Left cardiac atrium (tissue), 2 donors: ENCODE results near the gene CORO6. TPM values are rescaled to one million over a fixed set of nuclear protein-coding genes. Genes with fewer than 3 reads are reported as not detected.

Source experiments
- total RNA-seq, 2 donors: library from RNA; stranded (reverse); fragmentation: NEBNext Ultra II Directional; extraction: Animal tissue kit (Norgen Biotek cat#: 25700); gene quantifications; one replicate each; pipeline ENCODE4 v1.2.1, GENCODE V29; 2021
- donor health status: DM: no; HTN: yes; CAD: no; lungs with severe emphysema.
- donor health status: DM: yes; HTN: yes; CAD: no.

CORO6 gene
- total RNA-seq, 2 donors from 2014 or later: 67.0 to 82.1 TPM

Other genes starting within 250 kb of the CORO6 start
- gene TAOK1, start 232.5 kb downstream of the CORO6 start, total RNA-seq: 10 to 100 TPM; 47.2 to 59.1 TPM
- 10 to 100 TPM in 1 of 2 donors, 1 to 10 TPM in 1; 8.3 to 11.6 TPM for gene ABHD15, start 55.9 kb downstream of the CORO6 start, total RNA-seq
- 10 to 100 TPM; 42.0 to 48.8 TPM for gene TP53I13, start 54.2 kb downstream of the CORO6 start, total RNA-seq
- gene GIT1, start 33.3 kb downstream of the CORO6 start, total RNA-seq: 10 to 100 TPM; 30.8 to 44.0 TPM
- gene ANKRD13B, start 29.8 kb downstream of the CORO6 start, total RNA-seq: 10 to 100 TPM in 1 of 2 donors, 1 to 10 TPM in 1; 8.1 to 10.5 TPM